Stimulated activated effector memory CD8-positive, alpha-beta T cell treated with anti-CD3 and anti-CD28 coated beads, Interleukin-12 subunit alpha, Interleukin-12 subunit beta, amount 100 ng/mL, for 72 hours (primary cell): ENCODE results near the gene CATSPERD.
"Not testable (repeated sequence)": the region's sequence is repeated elsewhere in the genome, so short reads cannot be mapped to it uniquely, and the experiment has no call there.

Experiments used
- ATAC-seq: fragments of 150-1000 bp; cut with Tn5 transposase; 2 replicates; pipeline ENCODE4 v1.10.0; 2021
- DNase-seq, 2 donors: peaks; one replicate each; pipeline ENCODE4 v3.0.0; 2021 to 2022; ENCODE audit warnings: low spot score in 2 of 2
- H3K27ac Mint-ChIP-seq: one replicate; pipeline ENCODE4 v1.8.0; 2022; ENCODE audit warnings: mild to moderate bottlenecking, mixed read lengths
- H3K36me3 Mint-ChIP-seq: one replicate; pipeline ENCODE4 v1.8.0; 2022; ENCODE audit warnings: mild to moderate bottlenecking, mixed read lengths
- H3K4me1 Mint-ChIP-seq: one replicate; pipeline ENCODE4 v1.8.0; 2022; ENCODE audit warnings: mixed read lengths
- H3K4me3 Mint-ChIP-seq: one replicate; pipeline ENCODE4 v1.8.0; 2022; ENCODE audit warnings: mild to moderate bottlenecking, mixed read lengths
- H3K9me3 Mint-ChIP-seq: one replicate; pipeline ENCODE4 v1.8.0; 2022; ENCODE audit warnings: mixed read lengths

Gene CATSPERD

DNA sequence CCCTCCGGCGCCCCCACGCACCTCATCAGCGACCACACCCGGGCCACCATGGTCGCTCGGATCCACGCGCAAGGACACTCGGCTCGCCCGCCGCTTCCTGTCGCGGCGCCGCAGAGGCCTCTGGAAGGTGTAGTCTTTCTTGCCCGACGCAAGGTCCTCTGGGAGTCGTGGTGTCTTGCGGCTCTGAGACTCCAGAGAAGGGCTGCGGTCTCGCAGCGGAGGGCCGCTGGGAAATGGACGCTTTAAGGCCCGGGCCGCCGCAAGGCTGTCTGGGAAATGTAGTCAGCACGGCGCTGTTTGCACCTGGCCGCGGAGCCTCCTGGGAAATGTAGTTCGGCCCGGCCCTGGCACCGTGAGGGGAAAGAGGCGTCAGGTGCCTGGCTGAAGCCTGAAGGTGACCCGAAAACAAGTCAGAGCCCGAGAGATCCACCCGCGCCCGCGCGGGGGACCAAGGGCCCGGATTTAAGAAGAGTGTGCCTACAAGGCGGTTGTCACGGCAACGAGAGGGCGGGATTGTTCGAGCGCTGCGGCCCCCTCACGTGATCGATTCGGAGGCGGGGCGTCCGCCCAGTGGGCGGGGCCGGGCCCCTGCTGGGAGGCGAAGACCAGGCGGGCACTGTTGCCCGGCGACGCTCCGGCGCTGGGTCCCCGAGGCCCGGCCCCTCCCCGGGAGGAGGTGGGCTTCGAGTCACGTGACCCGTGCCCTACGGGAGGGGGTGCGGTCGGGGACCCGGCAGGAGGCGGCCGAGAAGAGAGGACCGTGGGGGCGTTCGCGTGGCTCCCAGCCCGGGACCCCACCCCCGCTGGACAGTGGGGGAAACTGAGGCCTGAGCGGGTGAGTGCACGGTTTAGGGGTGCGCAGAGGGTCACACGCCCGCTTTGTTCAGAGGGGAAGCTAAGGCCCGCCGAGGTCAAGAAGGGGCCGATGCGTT is 39.7 kb upstream of the CATSPERD start, which contains the start of the genes HSD11B1L and MICOS13:
HSD11B1L (plus strand) TSS at position 591 of the 932 bp plus-strand sequence. CDS start 3,806 bp downstream, outside the sequence.
MICOS13 (minus strand) TSS at position 80 of the 932 bp plus-strand sequence; CDS start at position 50, 30 bp downstream.
- H3K4me1 Mint-ChIP-seq = peaks cover 37% of the 10 kb centered on the region
- peak within 1 kb of the TSS; percentile 84 for H3K4me3 Mint-ChIP-seq
- no peaks in the 10 kb centered on the region for H3K9me3 Mint-ChIP-seq
- DNase-seq = peak; percentile 97 to 99
- H3K27ac Mint-ChIP-seq = peak within 1 kb of the TSS; percentile 96
- ATAC-seq = peak; percentile 97
- peaks cover 41% of the 10 kb centered on the region for H3K36me3 Mint-ChIP-seq

DNA sequence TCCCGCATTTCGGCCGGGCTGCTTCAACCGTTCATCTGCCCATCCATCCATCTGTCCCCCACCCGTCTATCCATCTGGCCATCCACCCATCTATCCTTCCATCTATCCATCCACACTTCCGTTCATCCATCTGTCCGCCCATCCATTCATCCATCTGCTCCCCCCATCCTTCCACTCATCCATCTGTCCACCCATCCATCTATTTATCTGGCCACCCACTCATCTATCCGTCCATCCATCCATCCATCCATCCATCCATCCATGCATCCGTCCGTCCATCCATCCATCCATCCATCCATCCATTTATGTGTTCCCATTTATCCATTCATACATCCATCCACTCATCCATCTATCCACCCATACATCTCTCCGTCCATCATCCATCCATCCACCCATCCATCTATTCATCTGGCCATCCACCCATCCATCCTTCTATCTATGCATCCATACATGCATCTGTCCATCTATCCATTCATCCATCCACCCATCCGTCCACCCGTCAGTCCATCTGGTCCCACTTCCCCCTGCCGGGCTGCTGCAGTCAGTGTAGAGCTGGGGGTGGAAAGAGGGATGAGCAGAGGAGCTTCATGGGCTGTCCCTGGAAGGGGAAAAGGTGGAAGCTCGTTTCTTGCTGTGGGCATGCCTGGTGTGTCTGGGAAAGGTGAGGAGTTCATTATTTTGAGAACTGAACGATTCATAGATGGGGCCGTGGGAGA is 38.9 kb upstream of the CATSPERD start:
- ATAC-seq = no peak
- DNase-seq = no peak
- no peaks in the 10 kb centered on the region for H3K9me3 Mint-ChIP-seq

DNA sequence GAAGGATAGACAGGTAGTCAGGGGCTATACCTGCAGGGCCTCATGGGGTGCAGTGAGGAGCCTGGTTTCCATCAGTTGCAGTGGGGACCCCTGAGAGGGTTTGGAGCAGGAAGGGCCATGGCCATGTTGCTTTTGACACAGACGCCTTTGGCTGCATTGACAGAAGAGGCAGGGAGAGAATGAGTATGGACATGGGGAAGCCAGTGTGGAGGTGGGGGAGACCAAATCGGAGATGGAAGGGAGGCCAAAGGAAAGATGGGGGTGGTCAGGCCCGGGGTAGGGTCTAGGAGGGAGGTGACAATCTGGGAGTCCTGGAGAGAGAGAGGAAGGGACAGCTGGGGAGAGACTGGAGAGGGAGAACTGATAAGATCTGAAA is 38.3 kb upstream of the CATSPERD start:
- peak overlapping the region; percentile 96 for H3K27ac Mint-ChIP-seq
- H3K4me3 Mint-ChIP-seq = peak overlapping the region; percentile 84
- peaks cover 36% of the 10 kb centered on the region for H3K4me1 Mint-ChIP-seq
- H3K9me3 Mint-ChIP-seq = no peaks in the 10 kb centered on the region
- DNase-seq (no peak), ATAC-seq (no peak)
- H3K36me3 Mint-ChIP-seq = peaks cover 46% of the 10 kb centered on the region

More for the DNA sequence above, 38.9 kb upstream of the CATSPERD start:
- peak overlapping the region; percentile 84 for H3K4me3 Mint-ChIP-seq
- peak overlapping the region; percentile 96 for H3K27ac Mint-ChIP-seq
- H3K4me1 Mint-ChIP-seq = peaks cover 36% of the 10 kb centered on the region
- peaks cover 43% of the 10 kb centered on the region for H3K36me3 Mint-ChIP-seq

DNA sequence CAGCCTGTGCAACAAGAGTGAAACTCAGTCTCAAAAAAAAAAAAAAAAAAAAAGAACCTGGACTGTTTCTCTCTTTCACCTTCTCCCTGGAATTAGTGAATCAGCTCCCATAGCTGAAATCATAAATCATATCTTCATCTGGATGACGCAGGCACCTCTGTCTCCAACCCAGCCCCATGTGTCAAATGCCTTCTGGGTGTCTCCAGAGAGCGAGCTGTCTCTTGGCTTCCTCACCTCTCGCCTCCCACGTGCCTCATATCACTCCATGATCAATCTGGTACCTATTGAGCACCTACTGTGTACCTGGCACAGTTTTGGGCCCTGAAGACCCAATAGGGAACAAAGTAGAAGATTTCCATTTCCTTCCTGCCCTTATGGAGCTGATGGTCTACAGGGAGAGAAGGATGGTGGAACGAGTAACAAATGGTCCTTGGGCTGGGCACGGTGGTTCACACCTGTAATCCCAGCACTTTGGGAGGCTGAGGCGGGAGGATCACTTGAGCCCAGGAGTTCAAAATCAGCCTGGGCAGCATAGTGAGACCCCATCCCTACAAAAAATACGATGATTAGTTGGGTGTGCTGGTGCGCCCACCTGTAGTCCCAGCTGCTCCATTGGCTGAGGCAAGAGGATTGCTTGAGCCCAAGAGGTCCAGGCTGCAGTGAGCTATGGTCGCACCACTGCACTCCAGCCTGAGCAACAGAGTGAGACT is 37.1 kb upstream of the CATSPERD start:
- no peak for DNase-seq
- H3K4me3 Mint-ChIP-seq = peak overlapping the region; percentile 13
- no peak overlapping the region for H3K27ac Mint-ChIP-seq
- H3K36me3 Mint-ChIP-seq = peaks cover 35% of the 10 kb centered on the region
- no peaks in the 10 kb centered on the region for H3K9me3 Mint-ChIP-seq
- no peak for ATAC-seq
- peaks cover 40% of the 10 kb centered on the region for H3K4me1 Mint-ChIP-seq

DNA sequence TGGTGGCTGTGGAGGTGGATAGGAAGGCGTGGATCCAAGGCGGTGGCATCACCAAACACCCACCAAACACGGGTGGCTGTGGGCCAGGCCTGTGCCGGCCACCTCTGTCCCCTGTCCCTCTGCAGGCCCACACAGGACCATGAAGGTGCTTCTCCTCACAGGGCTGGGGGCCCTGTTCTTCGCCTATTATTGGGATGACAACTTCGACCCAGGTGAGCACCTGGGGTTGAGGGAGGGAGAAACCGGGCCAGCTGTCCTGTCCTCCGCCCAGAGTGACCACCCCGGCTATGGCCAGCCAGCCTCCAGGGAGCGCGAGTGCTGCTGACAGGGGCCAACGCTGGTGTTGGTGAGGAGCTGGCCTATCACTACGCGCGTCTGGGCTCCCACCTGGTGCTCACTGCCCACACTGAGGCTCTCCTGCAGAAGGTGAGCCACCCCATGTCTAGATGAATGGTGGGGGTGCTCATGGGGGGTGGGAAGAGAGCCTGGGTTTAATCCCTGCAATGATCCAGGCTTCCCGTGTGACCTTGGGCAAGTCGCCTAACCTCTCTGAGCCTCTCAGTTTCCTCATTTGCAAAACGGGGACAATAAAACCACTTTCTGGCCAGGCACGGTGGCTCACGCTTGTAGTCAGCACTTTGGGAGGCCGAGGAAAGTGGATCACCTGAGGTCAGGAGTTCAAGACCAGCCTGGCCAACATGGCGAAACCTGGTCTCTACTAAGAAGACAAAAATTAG is 35.6 kb upstream of the CATSPERD start:
- H3K27ac Mint-ChIP-seq = no peak overlapping the region
- H3K4me3 Mint-ChIP-seq = no peak overlapping the region

DNA sequence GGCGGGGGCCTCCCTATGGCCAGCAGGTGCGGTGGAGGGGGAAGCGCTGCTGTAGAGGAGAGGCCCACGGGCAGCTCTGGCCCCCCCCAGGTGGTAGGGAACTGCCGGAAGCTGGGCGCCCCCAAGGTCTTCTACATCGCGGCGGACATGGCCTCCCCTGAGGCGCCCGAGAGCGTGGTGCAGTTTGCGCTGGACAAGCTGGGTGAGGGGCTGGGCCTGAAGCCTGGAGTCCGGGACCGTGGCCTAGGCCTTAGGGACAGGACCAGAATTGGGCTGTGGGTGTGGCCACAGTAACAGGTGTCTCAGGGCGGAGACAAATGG is 34.2 kb upstream of the CATSPERD start:
- H3K27ac Mint-ChIP-seq = peak overlapping the region; percentile 68
- H3K36me3 Mint-ChIP-seq = peaks cover 31% of the 10 kb centered on the region
- peak overlapping the region; percentile 75 for H3K4me3 Mint-ChIP-seq
- peaks cover 35% of the 10 kb centered on the region for H3K4me1 Mint-ChIP-seq
- no peak for DNase-seq
- ATAC-seq = no peak
- H3K9me3 Mint-ChIP-seq = no peaks in the 10 kb centered on the region

More for the DNA sequence above, 35.6 kb upstream of the CATSPERD start:
- peaks cover 34% of the 10 kb centered on the region for H3K4me1 Mint-ChIP-seq
- no peaks in the 10 kb centered on the region for H3K9me3 Mint-ChIP-seq
- peaks cover 29% of the 10 kb centered on the region for H3K36me3 Mint-ChIP-seq
- ATAC-seq = no peak
- DNase-seq = no peak

DNA sequence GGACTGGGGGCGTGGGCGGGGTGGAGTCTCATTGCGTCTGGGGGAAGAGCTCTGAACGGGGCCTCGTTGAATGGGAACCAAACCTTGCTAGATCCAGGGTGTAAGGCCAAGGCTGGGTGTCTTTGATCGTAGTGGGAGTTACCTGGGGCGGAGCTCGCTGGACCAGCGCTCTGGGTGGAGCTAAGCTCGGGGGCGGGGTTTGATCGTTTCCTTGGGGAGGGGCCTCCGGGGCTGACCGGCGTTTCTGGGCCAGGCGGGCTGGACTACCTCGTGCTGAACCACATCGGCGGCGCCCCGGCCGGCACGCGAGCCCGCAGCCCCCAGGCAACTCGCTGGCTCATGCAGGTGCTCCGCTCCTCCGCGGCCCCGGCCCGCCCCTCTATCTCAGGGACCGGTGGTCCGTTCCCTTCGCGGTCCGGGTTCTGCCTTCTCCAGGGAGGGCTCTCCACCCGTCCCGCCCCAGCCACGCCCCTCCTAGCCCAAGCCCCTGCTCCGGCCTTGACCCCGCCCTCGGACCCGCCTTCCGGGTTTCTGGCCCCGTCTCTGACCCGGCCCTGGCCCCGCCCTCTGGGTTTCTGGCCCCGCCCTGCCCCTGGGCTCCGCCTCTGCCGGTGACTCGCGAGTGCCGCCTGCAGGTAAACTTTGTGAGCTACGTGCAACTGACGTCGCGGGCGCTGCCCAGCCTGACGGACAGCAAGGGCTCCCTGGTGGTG is 33.6 kb upstream of the CATSPERD start:
- peak overlapping the region; percentile 68 for H3K27ac Mint-ChIP-seq
- peak; percentile 77 for ATAC-seq

DNA sequence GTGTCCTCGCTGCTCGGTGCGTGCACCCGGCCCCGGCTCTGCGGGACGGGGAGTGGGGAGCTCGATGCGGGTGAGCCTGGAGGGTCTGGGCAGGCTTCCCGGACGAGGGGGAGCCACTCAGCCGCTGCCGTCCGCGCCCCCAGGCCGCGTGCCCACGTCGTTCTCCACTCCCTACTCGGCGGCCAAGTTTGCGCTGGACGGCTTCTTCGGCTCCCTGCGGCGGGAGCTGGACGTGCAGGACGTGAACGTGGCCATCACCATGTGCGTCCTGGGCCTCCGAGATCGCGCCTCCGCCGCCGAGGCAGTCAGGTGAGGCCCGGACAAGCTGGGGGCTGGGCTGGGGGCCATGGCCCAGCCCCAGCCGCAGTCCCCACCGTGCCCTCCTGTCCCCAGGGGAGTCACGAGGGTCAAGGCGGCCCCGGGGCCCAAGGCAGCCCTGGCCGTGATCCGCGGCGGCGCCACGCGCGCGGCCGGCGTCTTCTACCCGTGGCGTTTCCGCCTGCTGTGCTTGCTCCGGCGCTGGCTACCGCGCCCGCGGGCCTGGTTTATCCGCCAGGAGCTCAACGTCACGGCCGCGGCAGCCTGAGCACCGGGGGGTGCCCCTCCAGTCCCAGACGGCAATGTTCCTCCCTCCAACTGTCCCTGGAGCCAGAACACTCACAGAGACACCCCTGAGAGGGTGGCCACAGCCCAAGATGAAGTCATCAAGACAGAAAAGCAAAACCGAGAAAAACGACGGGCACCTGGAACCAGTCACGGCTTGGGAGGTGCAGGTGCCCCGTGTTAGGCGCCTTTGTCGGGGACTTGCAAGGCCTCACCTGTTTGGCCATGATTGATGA is 32.9 kb upstream of the CATSPERD start:
- Mint-ChIP-seq H3K9me3 (no peaks in the 10 kb centered on the region), H3K36me3 (peaks cover 39% of the 10 kb centered on the region), H3K4me3 (peak overlapping the region; percentile 75), H3K4me1 (peaks cover 31% of the 10 kb centered on the region), H3K27ac (peak overlapping the region; percentile 68)
- DNase-seq (no peak), ATAC-seq (no peak)

More for the DNA sequence above, 33.6 kb upstream of the CATSPERD start:
- peak; percentile 100 for DNase-seq
- Mint-ChIP-seq H3K4me1 (peaks cover 30% of the 10 kb centered on the region), H3K9me3 (no peaks in the 10 kb centered on the region), H3K36me3 (peaks cover 31% of the 10 kb centered on the region), H3K4me3 (peak overlapping the region; percentile 75)

DNA sequence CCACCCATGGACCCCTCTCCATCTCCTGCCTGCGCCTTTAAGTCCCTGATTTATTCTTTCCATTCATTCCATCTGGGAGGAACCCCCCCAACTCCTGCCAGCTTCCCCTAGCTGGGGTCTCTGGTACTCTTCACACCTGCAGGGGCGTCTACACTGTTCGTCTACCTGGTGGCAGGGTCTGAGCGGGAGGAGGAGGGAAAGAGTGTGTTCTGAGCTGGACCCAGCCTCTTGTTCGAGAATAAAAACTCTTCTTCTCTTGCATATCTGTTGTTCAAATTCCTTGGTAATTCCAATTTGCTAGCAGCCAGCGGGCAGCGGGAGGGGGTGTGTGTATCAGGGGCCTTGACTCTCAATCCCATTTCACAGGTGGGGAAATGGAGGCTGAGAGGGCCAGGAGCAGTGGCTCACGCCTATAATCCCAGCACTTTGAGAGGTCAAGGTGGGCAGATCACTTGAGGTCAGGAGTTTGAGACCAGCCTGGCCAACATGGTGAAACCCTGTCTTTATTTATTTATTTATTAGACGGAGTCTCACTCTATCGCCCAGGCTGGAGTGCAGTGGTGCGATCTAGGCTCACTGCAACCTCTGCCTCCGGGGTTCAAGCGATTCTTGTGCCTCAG is 32.1 kb upstream of the CATSPERD start:
- not testable (repeated sequence) for H3K9me3 Mint-ChIP-seq

DNA sequence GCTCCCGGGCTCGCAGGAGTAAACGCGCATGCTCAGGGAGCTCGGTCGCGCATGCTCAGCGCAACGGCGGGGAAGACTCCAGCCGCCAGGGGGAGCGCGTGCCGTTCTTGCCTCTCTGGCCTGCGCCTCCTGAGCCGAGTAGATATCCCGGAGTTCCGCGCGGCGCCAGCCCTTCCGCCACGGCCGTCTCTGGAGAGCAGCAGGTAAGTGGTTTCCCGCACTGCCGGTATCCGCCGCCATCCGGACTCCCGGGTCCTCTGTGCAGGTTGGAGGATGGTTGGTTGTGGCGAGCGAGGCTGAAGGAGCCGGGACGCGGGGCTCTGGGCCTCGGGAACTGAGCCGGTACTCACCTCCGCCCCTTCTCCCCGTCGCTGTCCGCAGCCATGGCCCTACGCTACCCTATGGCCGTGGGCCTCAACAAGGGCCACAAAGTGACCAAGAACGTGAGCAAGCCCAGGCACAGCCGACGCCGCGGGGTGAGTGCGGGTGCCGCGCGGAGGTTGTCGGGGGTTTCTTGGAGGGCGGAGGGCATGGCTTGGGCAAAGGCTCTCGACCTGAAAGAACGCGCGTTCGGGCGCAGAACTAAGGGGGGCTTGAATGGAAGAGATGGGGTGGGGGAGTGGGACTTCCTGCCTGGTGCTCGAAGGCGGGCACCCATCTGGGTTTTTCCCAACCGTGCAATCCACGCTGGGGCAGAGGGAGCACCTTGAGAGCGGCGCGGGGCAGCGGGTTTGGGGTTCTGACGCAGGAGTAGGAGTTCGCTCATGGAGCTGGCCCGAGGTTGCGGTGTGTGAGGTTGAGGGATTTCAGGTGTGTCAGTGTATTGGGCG is 30.1 kb upstream of the CATSPERD start, which contains the start of gene RPL36:
RPL36 (plus strand) TSS at position 171 of the 830 bp plus-strand sequence; CDS start at position 384, 213 bp downstream.
- H3K27ac Mint-ChIP-seq = peak within 1 kb of the TSS; percentile 99
- ATAC-seq = peak; percentile 68
- H3K4me1 Mint-ChIP-seq = peaks cover 59% of the 10 kb centered on the region
- H3K36me3 Mint-ChIP-seq = peaks cover 67% of the 10 kb centered on the region
- peak within 1 kb of the TSS; percentile 99 for H3K4me3 Mint-ChIP-seq
- peak; percentile 100 for DNase-seq
- H3K9me3 Mint-ChIP-seq = no peaks in the 10 kb centered on the region

More for the DNA sequence above, 32.1 kb upstream of the CATSPERD start:
- Mint-ChIP-seq H3K36me3 (peaks cover 47% of the 10 kb centered on the region), H3K4me1 (peaks cover 39% of the 10 kb centered on the region), H3K4me3 (peak overlapping the region; percentile 75), H3K27ac (peak overlapping the region; percentile 46)
- not testable (repeated sequence) for DNase-seq, ATAC-seq

DNA sequence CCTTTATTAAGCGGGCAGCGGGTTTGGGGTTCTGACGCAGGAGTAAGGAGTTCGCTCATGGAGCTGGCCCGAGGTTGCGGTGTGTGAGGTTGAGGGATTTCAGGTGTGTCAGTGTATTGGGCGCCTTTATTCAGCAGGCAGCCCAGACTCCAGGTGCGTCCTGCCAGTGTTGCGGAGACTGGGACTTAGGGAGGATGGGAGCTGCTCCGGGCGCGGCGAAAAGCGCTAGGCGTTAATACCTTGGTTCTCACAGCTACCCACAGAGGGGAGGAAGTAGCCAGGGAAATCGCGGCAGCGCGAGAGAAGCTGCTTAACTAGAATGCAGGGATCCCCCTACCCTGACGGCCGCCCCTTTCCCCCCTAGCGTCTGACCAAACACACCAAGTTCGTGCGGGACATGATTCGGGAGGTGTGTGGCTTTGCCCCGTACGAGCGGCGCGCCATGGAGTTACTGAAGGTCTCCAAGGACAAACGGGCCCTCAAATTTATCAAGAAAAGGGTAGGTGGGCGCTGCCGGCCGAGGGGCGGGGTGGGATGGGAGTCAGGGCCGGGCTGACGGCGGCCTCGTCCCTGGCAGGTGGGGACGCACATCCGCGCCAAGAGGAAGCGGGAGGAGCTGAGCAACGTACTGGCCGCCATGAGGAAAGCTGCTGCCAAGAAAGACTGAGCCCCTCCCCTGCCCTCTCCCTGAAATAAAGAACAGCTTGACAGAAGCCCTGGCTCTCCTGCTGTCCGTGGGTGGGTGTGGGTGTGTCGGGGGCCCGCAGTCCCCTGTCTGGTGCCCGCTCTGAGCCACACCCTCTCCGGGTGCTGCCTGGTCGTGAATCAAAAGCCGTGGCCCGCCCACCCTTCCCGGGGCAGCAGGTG is 29.2 kb upstream of the CATSPERD start:
- Mint-ChIP-seq H3K9me3 (no peaks in the 10 kb centered on the region), H3K27ac (peak overlapping the region; percentile 99), H3K4me3 (peak overlapping the region; percentile 99), H3K4me1 (peaks cover 59% of the 10 kb centered on the region), H3K36me3 (peaks cover 75% of the 10 kb centered on the region)
- ATAC-seq (peak; percentile 4), DNase-seq (peak in 1 of 2 donors; percentile 71)
